ENCODE data around the gene HS1BP3. TPM values are rescaled to one million over a fixed set of nuclear protein-coding genes. Genes with fewer than 3 reads are reported as not detected.
A peak's percentile ranks its signal among the peaks of the same experiment; 100 is the strongest.

The HS1BP3 gene
- total and polyA plus RNA-seq, 7 experiments from 2014 or later: 12.0 to 19.0 (median 17.3) TPM

DNA sequence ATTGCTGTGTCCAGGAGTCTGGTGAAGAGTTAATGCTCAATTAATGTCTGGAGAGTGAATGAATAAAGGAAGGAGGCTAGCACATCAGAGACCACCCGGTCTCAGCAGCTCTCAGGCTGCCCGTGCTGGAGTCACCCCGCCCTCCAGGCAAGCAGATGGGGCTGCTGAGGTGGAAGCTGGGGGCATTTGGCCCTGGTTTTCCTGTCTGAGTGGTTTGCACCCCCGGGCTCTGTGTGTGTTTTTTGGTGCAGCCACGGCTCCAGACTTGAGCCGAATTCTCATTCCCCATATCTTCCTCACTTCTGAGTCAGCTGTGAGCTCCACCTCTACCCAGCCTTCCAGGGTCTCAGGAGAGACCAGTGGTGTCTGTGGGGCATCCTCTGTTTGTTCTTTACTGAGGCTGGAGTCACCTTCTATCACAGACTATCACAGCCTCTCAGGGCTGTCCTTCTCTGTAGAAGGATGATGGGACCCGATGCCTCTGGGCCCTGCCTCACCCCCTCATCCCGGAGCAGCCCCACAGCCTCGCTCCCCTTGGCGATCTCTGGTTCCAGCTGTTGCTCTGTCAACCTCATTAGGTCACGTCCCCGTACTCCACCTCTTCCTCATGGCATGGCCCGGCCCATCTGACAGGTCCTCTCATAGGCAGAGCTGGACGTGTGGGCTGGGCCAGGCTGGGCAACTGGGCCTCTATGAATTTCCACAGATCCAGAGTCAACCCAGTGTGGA is 60.8 kb downstream of the HS1BP3 start:
- Mint-ChIP-seq H3K4me3 (no peak overlapping the region), H3K27me3 (peaks cover 0 to 4% (median 0%) of the 10 kb centered on the region in 5 donors), H3K27ac (peak overlapping the region in 1 of 9 donors; percentile 25), H3K36me3 (no peaks in the 10 kb centered on the region), H3K4me1 (peaks cover 0 to 2% (median 0%) of the 10 kb centered on the region in 7 donors), H3K9me3 (no peaks in the 10 kb centered on the region)
- Histone ChIP-seq H3K9me3 (ENCODE audit: control insufficient read depth in 2 of 3, low read length in 3 of 3) (no peaks in the 10 kb centered on the region), H3K4me1 (ENCODE audit: control insufficient read depth in 2 of 2, insufficient read depth in 2 of 2, low read length in 2 of 2) (no peaks in the 10 kb centered on the region), H3K27ac (ENCODE audit: low read depth, low read length) (no peak overlapping the region), H3K27me3 (ENCODE audit: control insufficient read depth in 2 of 2, insufficient read depth in 2 of 2, low read length in 2 of 2) (no peaks in the 10 kb centered on the region), H3K4me3 (ENCODE audit: low read length) (no peak overlapping the region), H3K36me3 (ENCODE audit: control insufficient read depth in 2 of 3, insufficient read depth in 3 of 3, low read length in 3 of 3) (no peaks in the 10 kb centered on the region)
- CTCF ChIA-PET: no interaction called here
- POLR2A ChIA-PET: no interaction called here
- intact Hi-C loops (cut with micrococcal nuclease): no loop called here
- ATAC-seq: no peak
- DNase-seq: no peak

DNA sequence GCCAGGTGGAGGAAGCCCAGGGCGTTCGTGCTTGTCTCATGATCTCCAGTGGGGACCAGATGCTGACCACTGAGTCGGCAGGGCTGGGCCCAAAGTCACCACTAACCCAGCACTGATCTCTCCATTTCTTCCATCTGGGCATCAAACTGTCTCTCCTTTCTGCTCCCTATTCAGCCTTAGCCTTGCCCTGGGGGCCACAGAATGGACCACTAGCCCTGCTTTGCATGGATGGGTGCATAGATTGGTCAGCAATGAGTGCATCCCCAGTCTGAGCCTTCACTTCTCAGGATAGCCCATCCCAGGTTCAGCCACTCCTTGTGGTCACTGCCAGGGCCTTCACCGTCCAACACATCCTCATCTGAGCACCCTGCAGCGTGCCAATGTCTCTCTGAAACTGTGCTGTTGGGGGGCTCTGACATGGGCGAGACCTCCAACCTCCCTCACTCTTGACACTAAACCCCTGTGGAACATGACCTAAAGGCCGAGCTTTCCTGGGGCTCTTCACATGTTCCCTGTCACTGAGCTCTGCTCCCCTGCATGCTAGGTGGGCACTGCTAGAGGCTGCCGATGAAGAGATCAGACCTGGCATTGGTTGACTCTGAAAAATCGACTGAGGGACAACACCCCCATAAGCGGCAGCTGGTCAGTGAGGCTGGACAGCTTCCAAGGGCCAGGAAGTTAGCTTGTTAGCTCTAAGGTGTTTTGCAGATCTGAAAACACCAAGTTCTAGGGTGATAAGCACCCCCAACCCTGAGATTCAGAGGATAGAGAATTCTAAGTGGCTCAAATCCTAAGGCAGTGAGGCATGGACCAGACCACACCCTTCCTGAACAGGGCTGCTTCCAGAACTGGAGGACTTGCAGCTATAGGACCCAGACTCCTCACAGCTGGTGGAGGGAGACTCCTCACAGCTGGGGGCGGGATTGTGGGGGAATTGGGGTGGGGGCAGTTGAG is 61.7 kb downstream of the HS1BP3 start:
- Mint-ChIP-seq H3K9me3 (no peaks in the 10 kb centered on the region), H3K4me3 (no peak overlapping the region), H3K27me3 (peaks cover 0 to 7% (median 0%) of the 10 kb centered on the region in 5 donors), H3K27ac (no peak overlapping the region), H3K36me3 (no peaks in the 10 kb centered on the region), H3K4me1 (peaks cover 0 to 2% (median 0%) of the 10 kb centered on the region in 7 donors)
- intact Hi-C loops (cut with micrococcal nuclease): no loop called here
- ATAC-seq: no peak
- no peaks in the 10 kb centered on the region for H3K27me3 ChIP-seq (ENCODE audit: control insufficient read depth in 2 of 2, insufficient read depth in 2 of 2, low read length in 2 of 2)
- no peaks in the 10 kb centered on the region for H3K4me1 ChIP-seq (ENCODE audit: control insufficient read depth in 2 of 2, insufficient read depth in 2 of 2, low read length in 2 of 2)
- H3K4me3 ChIP-seq (ENCODE audit: low read length): no peak overlapping the region
- no peak overlapping the region for H3K27ac ChIP-seq (ENCODE audit: low read depth, low read length)
- ChIA-PET POLR2A (no interaction called here), CTCF (no interaction called here)
- no peaks in the 10 kb centered on the region for H3K36me3 ChIP-seq (ENCODE audit: control insufficient read depth in 2 of 3, insufficient read depth in 3 of 3, low read length in 3 of 3)
- no peaks in the 10 kb centered on the region for H3K9me3 ChIP-seq (ENCODE audit: control insufficient read depth in 2 of 3, low read length in 3 of 3)
- no peak for DNase-seq

DNA sequence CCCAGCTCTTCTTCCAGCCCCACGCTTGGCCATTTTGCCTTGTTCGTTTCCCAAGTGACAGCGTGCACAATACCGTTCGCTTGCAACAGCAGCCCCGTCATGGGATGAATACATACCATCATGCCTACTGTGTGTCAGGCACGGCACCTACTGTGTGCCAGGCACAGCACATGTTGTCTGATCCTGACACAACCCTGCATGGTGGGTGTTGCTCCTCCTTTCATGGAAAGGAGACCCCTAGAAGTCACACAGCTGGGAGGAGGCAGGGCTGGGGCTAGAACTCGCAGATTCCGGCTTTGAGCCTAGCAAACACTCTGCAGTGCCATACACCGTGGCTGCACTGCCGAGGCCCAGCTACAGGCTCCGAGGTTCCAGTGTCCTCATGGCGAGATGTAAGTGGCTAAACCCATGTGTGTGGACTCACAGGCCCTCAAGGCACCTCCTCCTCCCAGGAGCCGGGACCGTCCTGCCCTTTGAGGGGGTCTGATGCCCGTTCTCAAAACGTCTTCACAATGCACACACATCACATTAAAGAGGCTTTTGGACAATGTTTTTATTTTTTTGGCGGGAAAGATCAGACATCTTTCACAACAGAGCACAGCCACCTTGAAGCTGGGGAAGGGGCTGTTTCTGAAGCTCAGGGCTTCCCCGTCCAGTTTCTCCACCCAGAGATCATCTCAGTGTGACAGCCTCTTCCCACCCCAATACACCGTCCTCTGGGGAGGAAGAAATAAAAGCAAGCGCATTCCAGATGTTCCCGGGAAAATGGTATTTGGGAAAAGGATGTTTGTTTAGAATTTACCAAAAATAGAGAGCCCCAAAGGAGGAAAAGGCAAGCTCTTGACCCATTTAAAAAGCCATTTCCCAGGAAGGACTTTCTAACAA is 64.9 kb downstream of the HS1BP3 start:
- Histone ChIP-seq H3K9me3 (ENCODE audit: control insufficient read depth in 2 of 3, low read length in 3 of 3) (peaks cover 0 to 10% (median 0%) of the 10 kb centered on the region in 3 experiments), H3K27me3 (ENCODE audit: control insufficient read depth in 2 of 2, insufficient read depth in 2 of 2, low read length in 2 of 2) (no peaks in the 10 kb centered on the region), H3K36me3 (ENCODE audit: control insufficient read depth in 2 of 3, insufficient read depth in 3 of 3, low read length in 3 of 3) (no peaks in the 10 kb centered on the region), H3K4me3 (ENCODE audit: low read length) (no peak overlapping the region), H3K27ac (ENCODE audit: low read depth, low read length) (no peak overlapping the region), H3K4me1 (ENCODE audit: control insufficient read depth in 2 of 2, insufficient read depth in 2 of 2, low read length in 2 of 2) (no peaks in the 10 kb centered on the region)
- ATAC-seq (no peak), DNase-seq (no peak)
- peaks cover 0 to under 1% (median 0%) of the 10 kb centered on the region in 11 donors for H3K9me3 Mint-ChIP-seq
- intact Hi-C loops (cut with micrococcal nuclease): no loop called here
- POLR2A ChIA-PET: no interaction called here
- H3K4me3 Mint-ChIP-seq: no peak overlapping the region
- no peak overlapping the region for H3K27ac Mint-ChIP-seq
- H3K36me3 Mint-ChIP-seq: peaks cover 0 to 1% (median 0%) of the 10 kb centered on the region in 5 donors
- peaks cover 0 to 7% (median 0%) of the 10 kb centered on the region in 5 donors for H3K27me3 Mint-ChIP-seq
- no peaks in the 10 kb centered on the region for H3K4me1 Mint-ChIP-seq
- CTCF ChIA-PET: no interaction called here

DNA sequence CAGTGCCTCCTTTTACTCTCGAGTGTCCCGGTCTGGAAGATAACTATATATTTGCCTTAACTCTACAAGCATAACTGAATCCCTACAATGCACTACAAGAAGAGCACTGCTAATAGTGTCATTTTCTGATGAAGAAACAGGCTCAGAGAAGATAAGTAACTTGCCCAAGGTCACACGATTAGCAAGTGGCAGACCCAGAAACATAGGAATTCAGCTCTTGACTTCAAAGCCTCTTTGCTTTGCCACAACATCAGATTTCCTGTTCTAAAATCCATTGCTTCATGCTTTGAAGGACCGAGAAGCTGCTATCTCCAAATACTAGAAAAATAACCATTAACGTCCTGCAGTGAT is 65.6 kb downstream of the HS1BP3 start:
- Mint-ChIP-seq H3K36me3 (peaks cover 0 to 4% (median 0%) of the 10 kb centered on the region in 5 donors), H3K4me3 (no peak overlapping the region), H3K27ac (no peak overlapping the region), H3K4me1 (no peaks in the 10 kb centered on the region), H3K9me3 (peaks cover 0 to 6% (median 0%) of the 10 kb centered on the region in 11 donors), H3K27me3 (peaks cover 0 to 7% (median 0%) of the 10 kb centered on the region in 5 donors)
- Histone ChIP-seq H3K36me3 (ENCODE audit: control insufficient read depth in 2 of 3, insufficient read depth in 3 of 3, low read length in 3 of 3) (no peaks in the 10 kb centered on the region), H3K27ac (ENCODE audit: low read depth, low read length) (no peak overlapping the region), H3K4me3 (ENCODE audit: low read length) (no peak overlapping the region), H3K4me1 (ENCODE audit: control insufficient read depth in 2 of 2, insufficient read depth in 2 of 2, low read length in 2 of 2) (no peaks in the 10 kb centered on the region), H3K9me3 (ENCODE audit: control insufficient read depth in 2 of 3, low read length in 3 of 3) (peaks cover 0 to 10% (median 0%) of the 10 kb centered on the region in 3 experiments), H3K27me3 (ENCODE audit: control insufficient read depth in 2 of 2, insufficient read depth in 2 of 2, low read length in 2 of 2) (no peaks in the 10 kb centered on the region)
- DNase-seq (no peak), ATAC-seq (no peak)
- ChIA-PET CTCF (no interaction called here), POLR2A (no interaction called here)
- intact Hi-C loops (cut with micrococcal nuclease): no loop called here

DNA sequence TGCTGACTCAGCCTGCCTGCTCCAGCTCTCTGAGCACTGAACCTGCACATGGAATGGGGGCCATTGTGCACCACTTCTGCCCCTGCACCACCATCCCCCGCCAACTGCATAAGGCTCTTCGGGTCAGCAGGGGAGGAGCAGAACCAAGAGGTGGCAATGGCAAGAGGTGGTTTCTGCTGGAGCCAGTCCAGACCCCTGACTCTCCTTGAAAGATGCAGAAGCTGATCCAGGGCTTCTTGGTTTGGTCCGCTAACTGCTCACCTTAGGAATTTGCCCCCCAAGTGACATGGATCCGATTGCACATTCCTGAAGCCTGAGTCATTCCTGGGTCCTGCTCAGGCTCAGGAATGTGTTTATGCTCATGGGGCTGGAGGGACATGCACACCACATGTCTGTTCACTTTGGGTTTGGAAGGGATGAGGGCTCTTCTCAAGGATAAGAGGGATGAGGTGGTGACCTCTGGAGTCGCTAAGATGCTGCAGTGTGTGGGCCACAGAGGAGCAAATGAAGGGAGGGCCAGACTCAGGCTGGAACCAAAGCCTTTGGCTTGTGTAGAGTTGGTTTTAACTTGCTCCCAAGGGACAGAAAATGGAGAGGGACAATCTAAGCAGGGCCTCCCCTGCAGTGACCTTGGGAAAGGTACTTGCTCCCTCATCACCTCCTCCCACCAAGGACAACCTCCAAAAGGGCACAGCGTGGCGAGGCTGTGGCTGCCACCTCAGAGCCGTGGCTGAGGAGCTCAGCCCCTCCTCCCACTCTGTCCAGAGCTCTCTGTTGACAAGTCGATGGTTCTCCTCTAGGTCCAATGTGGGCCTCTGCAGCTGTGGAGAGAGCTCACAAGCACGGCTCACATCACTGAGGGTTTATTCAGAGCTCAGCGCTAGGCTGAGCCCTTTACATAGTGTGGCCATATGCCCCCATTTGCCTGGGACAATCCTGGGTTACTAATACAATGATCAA is 66.2 kb downstream of the HS1BP3 start:
- Mint-ChIP-seq H3K36me3 (peaks cover 0 to 4% (median 0%) of the 10 kb centered on the region in 5 donors), H3K9me3 (peaks cover 0 to 6% (median 0%) of the 10 kb centered on the region in 11 donors), H3K27ac (no peak overlapping the region), H3K4me1 (no peaks in the 10 kb centered on the region), H3K4me3 (no peak overlapping the region), H3K27me3 (peaks cover 0 to 7% (median 0%) of the 10 kb centered on the region in 5 donors)
- Histone ChIP-seq H3K27ac (ENCODE audit: low read depth, low read length) (no peak overlapping the region), H3K9me3 (ENCODE audit: control insufficient read depth in 2 of 3, low read length in 3 of 3) (peaks cover 0 to 10% (median 0%) of the 10 kb centered on the region in 3 experiments), H3K27me3 (ENCODE audit: control insufficient read depth in 2 of 2, insufficient read depth in 2 of 2, low read length in 2 of 2) (no peaks in the 10 kb centered on the region), H3K36me3 (ENCODE audit: control insufficient read depth in 2 of 3, insufficient read depth in 3 of 3, low read length in 3 of 3) (no peaks in the 10 kb centered on the region), H3K4me3 (ENCODE audit: low read length) (no peak overlapping the region), H3K4me1 (ENCODE audit: control insufficient read depth in 2 of 2, insufficient read depth in 2 of 2, low read length in 2 of 2) (no peaks in the 10 kb centered on the region)
- ChIA-PET POLR2A (no interaction called here), CTCF (no interaction called here)
- no peak for ATAC-seq
- intact Hi-C loops (cut with micrococcal nuclease): no loop called here
- DNase-seq: no peak

DNA sequence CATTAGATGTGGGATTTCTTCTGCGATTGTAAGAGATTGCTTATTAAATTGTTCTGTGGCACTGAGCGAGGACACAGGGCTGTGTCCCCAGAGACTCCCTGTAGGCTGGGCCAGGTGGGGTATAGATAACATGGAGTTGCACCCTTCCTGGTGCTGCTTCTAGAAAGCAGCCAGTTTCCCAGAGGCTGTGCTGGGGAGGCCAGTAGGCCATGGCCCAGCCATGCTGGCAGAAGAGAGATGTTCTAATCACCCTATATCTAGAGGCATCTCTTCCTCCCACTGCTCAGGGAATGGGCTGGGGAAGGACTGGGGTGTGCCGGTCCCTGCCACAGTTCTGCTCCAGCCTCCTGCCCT is 66.9 kb downstream of the HS1BP3 start:
- DNase-seq: no peak
- H3K4me1 ChIP-seq (ENCODE audit: control insufficient read depth in 2 of 2, insufficient read depth in 2 of 2, low read length in 2 of 2): no peaks in the 10 kb centered on the region
- H3K27me3 ChIP-seq (ENCODE audit: control insufficient read depth in 2 of 2, insufficient read depth in 2 of 2, low read length in 2 of 2): no peaks in the 10 kb centered on the region
- H3K4me3 ChIP-seq (ENCODE audit: low read length): no peak overlapping the region
- no peak overlapping the region for H3K27ac ChIP-seq (ENCODE audit: low read depth, low read length)
- peaks cover 0 to 10% (median 0%) of the 10 kb centered on the region in 3 experiments for H3K9me3 ChIP-seq (ENCODE audit: control insufficient read depth in 2 of 3, low read length in 3 of 3)
- CTCF ChIA-PET: no interaction called here
- H3K36me3 ChIP-seq (ENCODE audit: control insufficient read depth in 2 of 3, insufficient read depth in 3 of 3, low read length in 3 of 3): no peaks in the 10 kb centered on the region
- Mint-ChIP-seq H3K27ac (no peak overlapping the region), H3K9me3 (peaks cover 0 to 6% (median 0%) of the 10 kb centered on the region in 11 donors), H3K27me3 (peaks cover 0 to 7% (median 0%) of the 10 kb centered on the region in 5 donors), H3K36me3 (peaks cover 0 to 4% (median 0%) of the 10 kb centered on the region in 5 donors), H3K4me3 (no peak overlapping the region), H3K4me1 (no peaks in the 10 kb centered on the region)
- POLR2A ChIA-PET: no interaction called here
- no peak for ATAC-seq
- intact Hi-C loops (cut with micrococcal nuclease): no loop called here
